K562 (cell line): ENCODE results near the gene NUP205. TPM values are rescaled to one million over a fixed set of nuclear protein-coding genes. Genes with fewer than 3 reads are reported as not detected.

Source experiments
- BMI1 ChIP-seq: fragments of 150-350 bp; IDR thresholded peaks from 2 replicates; pipeline ENCODE4 v1.6.1; 2014; ENCODE audit warnings: low read length
- BRD4 ChIP-seq: fragments of 200-600 bp; sonication (generic); IDR thresholded peaks from 2 replicates; pipeline ENCODE4 v1.6.1; 2017; ENCODE audit warnings: inconsistent platforms
- CBFA2T3 ChIP-seq: fragments of 450-650 bp; IDR thresholded peaks from 2 replicates; pipeline ENCODE4 v1.6.1; 2017
- CBX2 ChIP-seq: fragments of 200-600 bp; sonication (generic); IDR thresholded peaks from one replicate; pipeline ENCODE4 v1.6.1; 2012; ENCODE audit warnings: mild to moderate bottlenecking, low read length, inconsistent platforms; ENCODE audit not compliant: insufficient read depth, poor library complexity, severe bottlenecking
- FOXA3 ChIP-seq, 2 experiments: fragments of 450-650 bp in 1 of 2; sonication (generic) in 1 of 2; formaldehyde crosslinking; IDR thresholded peaks in 1 of 2; conservative IDR thresholded peaks in 1 of 2; 2 replicates each; pipeline versions ENCODE4 v1.4.0 to v1.8.0; 2020 to 2022; ENCODE audit warnings: mild to moderate bottlenecking in 2 of 2, missing genetic modification reagents in 1 of 2
- NR1H2 ChIP-seq: sonication (generic); formaldehyde crosslinking; IDR thresholded peaks from 2 replicates; pipeline ENCODE4 v1.4.0; 2020; ENCODE audit warnings: mild to moderate bottlenecking, missing genetic modification reagents
- PPARD ChIP-seq: fragments of 250-450 bp; sonication (Bioruptor Pico); IDR thresholded peaks from 2 replicates; pipeline ENCODE4 v1.8.0; 2022; ENCODE audit warnings: inconsistent platforms, mild to moderate bottlenecking, moderate library complexity
- RBM22 ChIP-seq: fragments of 200-400 bp; formaldehyde crosslinking; IDR thresholded peaks from 2 replicates; pipeline ENCODE4 v1.6.1; 2018; ENCODE audit warnings: low read length, low read depth; ENCODE audit not compliant: poor library complexity, severe bottlenecking
- ZEB2 ChIP-seq: fragments of 450-650 bp; IDR thresholded peaks from 2 replicates; pipeline ENCODE4 v1.6.1; 2016
- ZNF121 ChIP-seq: sonication (generic); formaldehyde crosslinking; conservative IDR thresholded peaks from 2 replicates; pipeline ENCODE4 v1.8.0; 2022; ENCODE audit warnings: missing genetic modification reagents
- ZNF197 ChIP-seq: fragments of 200-800 bp; sonication (Bioruptor generic); IDR thresholded peaks from 2 replicates; pipeline ENCODE4 v1.6.1; 2016; ENCODE audit warnings: low read depth, missing genetic modification characterization, missing compliant biosample characterization
- polyA plus RNA-seq, 8 experiments: library from polyadenylated mRNA; depleted of rRNA in 4 of 8; stranded (reverse) in 5 of 8; unstranded in 3 of 8; fragments of >200 nt; fragmentation: Nextera tagmentation in 2 of 8; fragmentation: Illumina TruSeq in 1 of 8; extraction: Ambion mirVana in 2 of 8; extraction: Trizol in 1 of 8; gene quantifications; 2 replicates each; pipeline versions ENCODE4 v1.2.1 to v1.2.3, GENCODE V29; 2011 to 2014; ENCODE audit warnings: inconsistent platforms in 1 of 8, missing spikeins in 1 of 8
- total RNA-seq, 7 experiments: library from RNA; depleted of rRNA in 6 of 7; stranded (reverse); fragments of >200 nt in 6 of 7; fragmentation: Illumina TruSeq in 2 of 7; extraction: Trizol in 2 of 7; gene quantifications; 2 replicates each; pipeline versions ENCODE4 v1.2.1 to v1.2.3, GENCODE V29; 2011 to 2021; ENCODE audit warnings: low replicate concordance in 1 of 7
- TF ChIP-seq, protein P1 (sequence below): sonication (generic); formaldehyde crosslinking; IDR thresholded peaks from 2 replicates; pipeline ENCODE4 v1.8.0; 2022; ENCODE audit warnings: mild to moderate bottlenecking, missing genetic modification reagents
- TF ChIP-seq, protein P2 (sequence below): fragments of 250-450 bp; sonication (Bioruptor Pico); IDR thresholded peaks from 2 replicates; pipeline ENCODE4 v1.8.0; 2022; ENCODE audit warnings: moderate library complexity, mild to moderate bottlenecking, inconsistent platforms
- TF ChIP-seq, protein P3 (sequence below): fragments of 450-650 bp; IDR thresholded peaks from 2 replicates; pipeline ENCODE4 v1.7.1; 2018; ENCODE audit warnings: mild to moderate bottlenecking, low read depth; ENCODE audit not compliant: partially characterized antibody
- TF ChIP-seq, protein P4 (sequence below): fragments of 250-450 bp; sonication (Bioruptor Pico); IDR thresholded peaks from 2 replicates; pipeline ENCODE4 v1.9.0; 2021; ENCODE audit warnings: mild to moderate bottlenecking, inconsistent platforms
- TF ChIP-seq, protein P5 (sequence below): sonication (generic); IDR thresholded peaks from 2 replicates; pipeline ENCODE4 v1.6.1; 2016
- TF ChIP-seq, protein P6 (sequence below): fragments of 250-450 bp; sonication (Bioruptor Pico); IDR thresholded peaks from 2 replicates; pipeline ENCODE4 v1.8.0; 2021; ENCODE audit warnings: borderline replicate concordance, mild to moderate bottlenecking, moderate library complexity; ENCODE audit not compliant: poor library complexity, severe bottlenecking

Gene NUP205
- total and polyA plus RNA-seq, 9 of the 15 experiments (the other 6 are each of a cell fraction or from before 2014, with no cell fraction given) = 101 to 282 (median 193) TPM

DNA sequence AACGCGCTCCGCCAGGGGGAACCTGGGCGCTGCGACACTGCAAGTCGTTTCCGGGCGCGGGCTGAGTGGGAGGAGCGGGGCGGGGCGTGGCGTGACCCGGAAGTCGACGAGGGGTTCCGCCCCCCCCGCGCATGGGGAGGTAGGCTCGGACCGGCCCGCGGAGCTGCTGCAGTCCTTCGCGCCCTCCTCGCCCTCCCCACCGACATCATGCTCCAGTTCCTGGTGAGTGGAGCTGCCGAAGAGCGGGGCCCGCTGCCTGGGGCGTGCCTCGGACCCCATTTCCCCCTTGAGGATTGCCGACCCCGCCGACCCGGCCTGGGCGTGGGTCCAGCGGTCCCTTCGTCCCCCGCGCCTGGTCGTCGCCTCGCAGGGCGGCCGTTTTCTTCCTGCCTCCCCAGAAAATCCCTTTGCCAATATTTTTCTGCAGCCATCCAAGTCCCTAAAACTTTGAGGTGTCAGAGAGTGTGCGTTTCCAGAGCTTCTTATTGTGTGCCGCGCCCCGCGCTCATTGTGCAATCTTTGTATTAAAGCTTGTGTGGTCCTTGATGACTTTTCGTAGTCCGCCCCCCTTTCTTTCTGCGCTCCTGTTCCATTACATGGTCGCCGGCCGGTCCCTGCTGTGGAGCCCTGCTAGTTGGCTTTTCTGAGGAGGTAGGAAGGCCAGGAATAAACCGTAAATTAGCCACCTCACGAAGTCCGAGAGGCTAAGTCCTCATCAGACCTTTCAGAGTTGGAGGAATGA is 104.8 kb downstream of the NUP205 start, which contains the start of gene STMP1 (continued):
- TF ChIP-seq NR1H2 (CRISPR knock-in tag) (peak; percentile 97), BMI1 (no peak), ZNF197 (CRISPR knock-in tag) (no peak), BRD4 (peak; percentile 83; the same call in 1 of the 2 replicates), ZNF121 (CRISPR knock-in tag) (peak; percentile 25; the same call in 1 of the 2 replicates), RBM22 (peak; percentile 96), PPARD (no peak), CBX2 (no peak), FOXA3 (CRISPR knock-in tag; conservative IDR thresholded peaks at IDR 0.05 in 1 of 2, IDR thresholded peaks at IDR 0.05 in 1 of 2) (0 out of 4 replicates have a peak, but pooled peaks of 1 of the 2 experiments have one; percentile 43), CBFA2T3 (peak; percentile 26), ZEB2 (0 out of 2 replicates have a peak, but pooled peaks have one; percentile 38)
- TF ChIP-seq, protein P1, sequence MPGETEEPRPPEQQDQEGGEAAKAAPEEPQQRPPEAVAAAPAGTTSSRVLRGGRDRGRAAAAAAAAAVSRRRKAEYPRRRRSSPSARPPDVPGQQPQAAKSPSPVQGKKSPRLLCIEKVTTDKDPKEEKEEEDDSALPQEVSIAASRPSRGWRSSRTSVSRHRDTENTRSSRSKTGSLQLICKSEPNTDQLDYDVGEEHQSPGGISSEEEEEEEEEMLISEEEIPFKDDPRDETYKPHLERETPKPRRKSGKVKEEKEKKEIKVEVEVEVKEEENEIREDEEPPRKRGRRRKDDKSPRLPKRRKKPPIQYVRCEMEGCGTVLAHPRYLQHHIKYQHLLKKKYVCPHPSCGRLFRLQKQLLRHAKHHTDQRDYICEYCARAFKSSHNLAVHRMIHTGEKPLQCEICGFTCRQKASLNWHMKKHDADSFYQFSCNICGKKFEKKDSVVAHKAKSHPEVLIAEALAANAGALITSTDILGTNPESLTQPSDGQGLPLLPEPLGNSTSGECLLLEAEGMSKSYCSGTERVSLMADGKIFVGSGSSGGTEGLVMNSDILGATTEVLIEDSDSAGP (CRISPR knock-in tag) = peak; percentile 76; the same call in 1 of the 2 replicates
- TF ChIP-seq, protein P2, sequence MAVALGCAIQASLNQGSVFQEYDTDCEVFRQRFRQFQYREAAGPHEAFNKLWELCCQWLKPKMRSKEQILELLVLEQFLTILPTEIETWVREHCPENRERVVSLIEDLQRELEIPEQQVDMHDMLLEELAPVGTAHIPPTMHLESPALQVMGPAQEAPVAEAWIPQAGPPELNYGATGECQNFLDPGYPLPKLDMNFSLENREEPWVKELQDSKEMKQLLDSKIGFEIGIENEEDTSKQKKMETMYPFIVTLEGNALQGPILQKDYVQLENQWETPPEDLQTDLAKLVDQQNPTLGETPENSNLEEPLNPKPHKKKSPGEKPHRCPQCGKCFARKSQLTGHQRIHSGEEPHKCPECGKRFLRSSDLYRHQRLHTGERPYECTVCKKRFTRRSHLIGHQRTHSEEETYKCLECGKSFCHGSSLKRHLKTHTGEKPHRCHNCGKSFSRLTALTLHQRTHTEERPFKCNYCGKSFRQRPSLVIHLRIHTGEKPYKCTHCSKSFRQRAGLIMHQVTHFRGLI (CRISPR knock-in tag) = no peak
- TF ChIP-seq, protein P3, sequence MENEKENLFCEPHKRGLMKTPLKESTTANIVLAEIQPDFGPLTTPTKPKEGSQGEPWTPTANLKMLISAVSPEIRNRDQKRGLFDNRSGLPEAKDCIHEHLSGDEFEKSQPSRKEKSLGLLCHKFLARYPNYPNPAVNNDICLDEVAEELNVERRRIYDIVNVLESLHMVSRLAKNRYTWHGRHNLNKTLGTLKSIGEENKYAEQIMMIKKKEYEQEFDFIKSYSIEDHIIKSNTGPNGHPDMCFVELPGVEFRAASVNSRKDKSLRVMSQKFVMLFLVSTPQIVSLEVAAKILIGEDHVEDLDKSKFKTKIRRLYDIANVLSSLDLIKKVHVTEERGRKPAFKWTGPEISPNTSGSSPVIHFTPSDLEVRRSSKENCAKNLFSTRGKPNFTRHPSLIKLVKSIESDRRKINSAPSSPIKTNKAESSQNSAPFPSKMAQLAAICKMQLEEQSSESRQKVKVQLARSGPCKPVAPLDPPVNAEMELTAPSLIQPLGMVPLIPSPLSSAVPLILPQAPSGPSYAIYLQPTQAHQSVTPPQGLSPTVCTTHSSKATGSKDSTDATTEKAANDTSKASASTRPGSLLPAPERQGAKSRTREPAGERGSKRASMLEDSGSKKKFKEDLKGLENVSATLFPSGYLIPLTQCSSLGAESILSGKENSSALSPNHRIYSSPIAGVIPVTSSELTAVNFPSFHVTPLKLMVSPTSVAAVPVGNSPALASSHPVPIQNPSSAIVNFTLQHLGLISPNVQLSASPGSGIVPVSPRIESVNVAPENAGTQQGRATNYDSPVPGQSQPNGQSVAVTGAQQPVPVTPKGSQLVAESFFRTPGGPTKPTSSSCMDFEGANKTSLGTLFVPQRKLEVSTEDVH = peak; percentile 75
- TF ChIP-seq, protein P4, sequence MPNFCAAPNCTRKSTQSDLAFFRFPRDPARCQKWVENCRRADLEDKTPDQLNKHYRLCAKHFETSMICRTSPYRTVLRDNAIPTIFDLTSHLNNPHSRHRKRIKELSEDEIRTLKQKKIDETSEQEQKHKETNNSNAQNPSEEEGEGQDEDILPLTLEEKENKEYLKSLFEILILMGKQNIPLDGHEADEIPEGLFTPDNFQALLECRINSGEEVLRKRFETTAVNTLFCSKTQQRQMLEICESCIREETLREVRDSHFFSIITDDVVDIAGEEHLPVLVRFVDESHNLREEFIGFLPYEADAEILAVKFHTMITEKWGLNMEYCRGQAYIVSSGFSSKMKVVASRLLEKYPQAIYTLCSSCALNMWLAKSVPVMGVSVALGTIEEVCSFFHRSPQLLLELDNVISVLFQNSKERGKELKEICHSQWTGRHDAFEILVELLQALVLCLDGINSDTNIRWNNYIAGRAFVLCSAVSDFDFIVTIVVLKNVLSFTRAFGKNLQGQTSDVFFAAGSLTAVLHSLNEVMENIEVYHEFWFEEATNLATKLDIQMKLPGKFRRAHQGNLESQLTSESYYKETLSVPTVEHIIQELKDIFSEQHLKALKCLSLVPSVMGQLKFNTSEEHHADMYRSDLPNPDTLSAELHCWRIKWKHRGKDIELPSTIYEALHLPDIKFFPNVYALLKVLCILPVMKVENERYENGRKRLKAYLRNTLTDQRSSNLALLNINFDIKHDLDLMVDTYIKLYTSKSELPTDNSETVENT = peak; percentile 97
- TF ChIP-seq, protein P5, sequence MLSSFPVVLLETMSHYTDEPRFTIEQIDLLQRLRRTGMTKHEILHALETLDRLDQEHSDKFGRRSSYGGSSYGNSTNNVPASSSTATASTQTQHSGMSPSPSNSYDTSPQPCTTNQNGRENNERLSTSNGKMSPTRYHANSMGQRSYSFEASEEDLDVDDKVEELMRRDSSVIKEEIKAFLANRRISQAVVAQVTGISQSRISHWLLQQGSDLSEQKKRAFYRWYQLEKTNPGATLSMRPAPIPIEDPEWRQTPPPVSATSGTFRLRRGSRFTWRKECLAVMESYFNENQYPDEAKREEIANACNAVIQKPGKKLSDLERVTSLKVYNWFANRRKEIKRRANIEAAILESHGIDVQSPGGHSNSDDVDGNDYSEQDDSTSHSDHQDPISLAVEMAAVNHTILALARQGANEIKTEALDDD = no peak; the same call in 1 of the 2 replicates
- TF ChIP-seq, protein P6, sequence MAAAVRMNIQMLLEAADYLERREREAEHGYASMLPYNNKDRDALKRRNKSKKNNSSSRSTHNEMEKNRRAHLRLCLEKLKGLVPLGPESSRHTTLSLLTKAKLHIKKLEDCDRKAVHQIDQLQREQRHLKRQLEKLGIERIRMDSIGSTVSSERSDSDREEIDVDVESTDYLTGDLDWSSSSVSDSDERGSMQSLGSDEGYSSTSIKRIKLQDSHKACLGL = peak; percentile 53
